GM21825 (cell line): ENCODE data around the gene SH2D7.

Experiments used
- ATAC-seq: cut with Tn5 transposase; IDR thresholded peaks from one replicate; pipeline ENCODE4 v1.9.1; 2021; ENCODE audit warnings: mild to moderate bottlenecking, moderate library complexity; ENCODE audit not compliant: unreplicated experiment

SH2D7 gene

DNA sequence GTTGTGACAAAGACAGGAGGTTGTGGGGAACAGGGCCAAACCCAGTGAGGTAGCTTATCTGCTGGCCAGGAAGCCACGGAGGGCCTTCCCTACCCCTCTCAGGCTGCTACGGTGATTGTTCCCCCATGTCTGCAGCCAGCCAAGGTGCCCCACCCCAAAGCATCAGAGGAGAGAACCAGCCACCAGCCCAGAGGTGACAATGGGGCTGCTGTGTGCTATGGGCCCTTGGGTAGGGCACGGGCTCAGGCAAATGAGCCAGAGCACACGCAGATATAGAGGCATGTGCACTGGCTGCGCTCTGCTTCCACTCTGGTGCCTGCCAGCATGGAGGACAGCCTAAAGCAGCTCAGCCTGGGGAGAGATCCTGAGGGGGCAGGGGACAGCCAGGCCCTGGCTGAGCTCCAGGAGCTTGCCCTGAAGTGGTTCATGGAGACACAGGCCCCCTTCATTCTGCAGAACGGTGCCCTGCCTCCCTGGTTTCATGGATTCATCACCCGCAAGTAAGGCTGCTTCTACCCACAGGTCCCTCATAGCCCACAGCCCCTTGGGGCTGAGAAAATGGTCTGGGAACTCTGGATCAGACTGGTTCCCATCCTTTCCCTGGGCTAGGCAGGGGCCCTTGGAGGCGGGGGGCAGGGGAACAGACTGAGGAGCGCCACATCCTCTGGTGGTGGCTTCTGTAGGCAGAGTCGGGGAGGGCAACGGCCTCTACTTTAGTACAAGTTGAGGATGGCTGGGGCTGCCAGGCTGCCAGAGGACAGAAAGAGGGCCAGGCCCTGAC is at the start of gene SH2D7:
SH2D7 (plus strand) TSS at position 301 of the 781 bp plus-strand sequence; CDS start at position 325, 24 bp downstream.
- no peak for ATAC-seq

DNA sequence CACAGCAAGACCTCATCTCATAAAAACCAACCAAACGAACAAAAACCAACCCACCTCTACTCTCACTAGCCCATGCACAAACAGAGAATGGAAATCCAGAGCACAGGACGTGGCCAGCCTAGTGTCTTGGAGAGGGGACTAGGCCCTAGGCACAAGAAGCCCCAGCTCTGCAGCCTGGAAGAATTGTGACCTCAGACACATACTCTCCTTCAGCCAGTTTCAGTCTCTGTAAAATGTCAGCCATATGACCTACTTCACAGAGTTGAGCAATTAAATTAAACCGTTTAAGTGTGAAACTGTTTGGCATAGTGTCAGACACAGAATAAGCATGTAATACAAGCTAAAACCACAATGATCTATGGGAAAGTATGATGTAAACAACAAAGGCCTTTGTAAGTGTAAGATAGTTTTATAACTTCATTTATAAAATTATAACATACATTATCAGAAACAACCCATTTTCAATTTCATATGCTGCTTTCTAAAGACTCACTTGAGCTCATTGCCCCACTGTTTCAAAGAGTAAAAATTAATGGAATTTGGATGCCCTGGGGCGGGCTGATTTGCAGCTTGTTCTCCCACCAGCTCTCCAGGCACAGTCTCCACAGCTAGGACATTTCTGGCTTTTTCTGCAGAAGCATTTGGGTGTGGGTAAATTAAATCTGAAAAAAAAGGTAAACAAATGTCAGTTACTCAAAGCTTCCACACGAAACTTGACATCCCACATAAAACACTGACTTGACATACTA is 47.8 kb upstream of the SH2D7 start:
- ATAC-seq = no peak

DNA sequence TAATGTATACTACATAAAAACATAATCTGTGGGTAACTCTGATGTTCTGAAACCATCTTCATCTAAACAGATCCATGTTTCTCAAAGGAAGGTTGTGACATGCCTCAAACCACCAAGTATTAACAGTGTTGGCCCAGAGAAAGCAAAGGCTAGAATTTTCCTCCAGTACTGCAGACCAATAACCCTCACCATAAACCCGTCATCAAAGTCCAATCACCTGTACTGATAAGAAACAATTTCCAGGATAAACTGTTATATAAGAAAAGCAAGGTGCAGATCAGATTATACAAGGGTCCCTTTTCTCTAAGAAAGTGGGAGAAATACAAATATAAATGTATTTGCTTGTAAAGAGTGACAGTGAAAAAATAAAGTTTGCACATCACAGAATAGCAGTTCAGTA is 47.2 kb upstream of the SH2D7 start:
- no peak for ATAC-seq

DNA sequence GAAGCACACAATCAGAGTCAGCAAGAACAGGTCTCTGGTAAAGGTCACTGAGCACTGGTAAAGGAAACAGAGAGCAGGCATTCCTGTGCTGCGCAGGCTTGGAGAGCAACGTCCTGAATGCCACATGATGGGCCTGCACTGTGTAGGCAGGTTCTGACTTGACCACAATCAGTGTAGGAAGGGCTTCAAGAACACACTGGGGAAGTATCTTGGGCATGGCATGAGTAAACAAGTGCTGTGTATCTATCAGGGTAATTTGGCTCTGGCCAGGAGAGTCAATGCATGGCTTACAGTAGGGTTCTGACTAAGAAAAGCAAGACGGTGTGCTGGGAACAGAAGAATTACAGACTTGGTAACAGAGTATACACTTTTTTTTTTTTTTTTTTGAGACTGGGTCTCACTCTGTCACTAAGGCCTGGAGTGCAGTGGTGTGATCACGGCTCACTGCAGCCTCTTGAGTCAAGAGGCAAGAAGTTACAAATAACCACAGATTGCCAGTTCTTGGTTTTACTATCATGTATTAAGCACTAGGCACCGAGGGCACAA is 45.5 kb upstream of the SH2D7 start:
- no peak for ATAC-seq

DNA sequence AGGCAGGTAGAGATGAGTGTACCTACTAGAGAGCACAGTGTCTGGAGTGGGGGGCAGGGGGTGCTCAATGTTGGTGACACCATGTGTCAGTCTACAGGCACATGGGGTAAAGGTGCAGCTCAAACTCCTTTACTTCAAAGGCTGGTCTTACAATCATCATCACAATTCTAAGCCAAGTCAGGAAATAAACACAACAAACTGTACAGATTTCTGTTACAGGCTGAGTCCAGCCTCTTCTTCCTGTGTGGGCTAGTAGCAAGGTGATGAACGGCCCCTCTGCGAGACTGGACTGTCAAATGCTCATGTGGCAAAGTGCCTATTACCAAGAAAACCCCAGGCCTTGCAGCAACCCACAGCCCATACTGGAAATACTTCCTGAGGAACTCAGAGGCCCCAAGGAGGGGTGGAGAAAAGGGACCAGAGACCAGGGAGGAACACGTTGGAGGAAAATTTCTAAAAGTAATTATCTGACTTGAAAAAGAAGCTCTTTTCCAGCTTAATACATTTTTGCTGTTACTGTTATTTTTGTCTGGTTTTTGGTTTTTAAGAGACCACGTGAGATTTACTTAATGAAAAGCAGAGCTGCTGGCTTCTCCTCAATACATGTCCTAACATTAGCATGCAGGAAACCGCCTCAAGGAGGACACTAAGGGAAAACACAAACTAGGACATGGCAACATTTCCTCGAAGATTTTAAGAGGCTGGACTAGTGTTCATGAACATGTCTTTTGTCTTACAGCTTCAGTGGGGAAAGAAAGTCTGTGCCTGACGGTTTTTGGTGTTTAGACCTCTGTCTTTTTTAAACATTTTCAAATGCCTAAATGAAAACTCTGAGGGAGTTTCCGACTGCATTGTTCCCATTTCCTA is 44.4 kb upstream of the SH2D7 start:
- no peak for ATAC-seq

DNA sequence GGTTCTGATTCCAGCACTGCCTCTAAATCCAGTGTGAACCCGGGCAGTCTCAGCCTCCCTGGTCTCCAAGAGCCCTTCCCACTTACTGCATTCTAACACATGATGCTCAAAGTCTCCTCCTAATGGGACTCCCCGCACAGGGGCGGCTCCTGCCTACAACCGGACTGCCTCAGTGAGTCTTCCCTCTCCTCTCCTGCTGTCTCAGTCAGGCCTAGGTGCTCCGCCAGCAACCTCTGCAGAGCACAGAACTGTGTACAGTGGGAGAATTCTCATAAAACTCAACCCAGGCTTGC is 43.8 kb upstream of the SH2D7 start:
- no peak for ATAC-seq

DNA sequence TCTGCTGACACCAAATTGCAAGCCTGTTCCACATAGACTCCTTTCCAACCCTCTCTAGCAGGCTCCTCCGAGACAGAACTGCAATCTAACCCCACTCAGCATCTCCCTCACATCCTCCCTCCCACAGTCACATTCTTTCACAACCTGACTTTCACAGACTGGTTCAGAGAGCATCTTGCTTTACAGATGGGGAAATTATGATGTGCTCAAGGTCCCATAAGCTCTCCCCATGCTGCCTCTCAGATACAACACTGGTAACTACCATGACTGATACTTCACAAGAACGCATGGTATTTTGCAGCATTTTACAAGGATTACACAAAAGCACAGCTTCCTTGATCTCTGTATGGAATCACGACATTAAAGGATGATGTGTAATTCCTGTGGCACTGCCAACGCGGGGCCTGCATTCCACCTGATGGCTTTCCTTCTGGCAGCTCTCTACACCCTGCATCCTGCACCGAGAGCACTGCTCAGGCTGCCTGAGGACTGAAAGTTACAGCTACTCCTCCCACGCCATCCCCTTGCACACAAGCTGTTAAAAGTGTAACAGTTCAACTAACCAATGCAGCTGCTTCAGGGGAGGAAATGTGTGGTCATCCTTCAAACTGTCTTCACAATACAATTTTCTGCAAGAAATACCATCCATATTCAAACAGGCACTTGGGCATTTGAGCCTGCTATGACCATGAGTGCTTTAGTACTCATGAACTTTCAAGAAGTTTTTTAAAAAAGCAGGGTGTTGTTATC is 42.5 kb upstream of the SH2D7 start:
- ATAC-seq = peak; percentile 70

DNA sequence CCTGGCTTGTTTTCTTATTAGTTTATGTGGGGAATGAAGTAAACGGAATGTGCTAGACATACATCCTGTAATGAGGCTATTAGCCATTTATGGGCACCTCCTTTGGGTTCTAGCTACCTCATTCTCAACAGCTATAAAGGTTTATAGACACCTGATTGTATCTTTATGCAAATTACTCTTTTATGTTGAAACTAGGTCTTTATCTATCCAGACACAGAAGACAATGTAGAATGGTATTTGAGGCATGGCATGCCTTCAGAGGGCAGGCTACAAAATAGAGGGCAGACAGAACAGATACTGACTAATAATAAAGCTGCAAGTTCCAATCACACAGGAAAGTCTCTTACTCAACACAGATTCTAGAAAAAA is 41.9 kb upstream of the SH2D7 start:
- ATAC-seq = peak; percentile 9

DNA sequence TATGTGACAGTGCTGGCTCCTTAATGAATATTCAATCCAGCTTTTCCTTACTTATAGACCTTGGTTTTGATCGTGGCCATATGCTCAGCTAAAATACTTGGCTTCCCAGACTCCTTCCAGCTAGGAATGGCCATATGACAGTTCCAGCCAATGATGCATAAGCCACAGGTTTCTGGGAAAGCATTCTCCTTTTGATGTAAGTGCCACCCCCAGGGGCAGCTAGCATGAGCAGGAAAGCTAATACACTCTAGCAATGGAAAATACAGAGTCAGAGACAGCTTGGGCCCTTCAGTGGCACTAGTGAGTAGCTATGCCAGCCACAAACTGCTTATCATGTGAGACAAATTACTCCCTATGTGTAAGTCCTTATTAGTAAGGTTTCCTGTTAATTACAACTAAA is 41.5 kb upstream of the SH2D7 start:
- ATAC-seq = no peak

DNA sequence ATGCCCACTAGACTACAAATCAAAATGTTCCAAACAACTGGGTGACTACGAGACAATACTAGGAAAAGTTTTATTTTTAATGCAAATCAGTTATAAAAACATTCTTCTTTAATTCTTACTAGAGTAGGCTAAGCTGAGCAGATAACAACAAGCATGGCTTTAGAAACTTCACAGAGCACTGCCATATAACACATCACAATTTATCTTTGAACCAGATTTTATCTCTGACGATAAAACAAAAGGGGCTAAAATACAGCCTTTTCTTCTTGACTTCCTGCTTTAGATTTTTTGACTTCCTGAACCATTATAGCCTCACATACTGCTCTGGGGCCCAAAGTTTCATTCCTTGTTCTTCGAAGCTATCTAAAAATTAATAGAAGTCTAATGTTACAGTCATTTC is 40.8 kb upstream of the SH2D7 start:
- no peak for ATAC-seq

DNA sequence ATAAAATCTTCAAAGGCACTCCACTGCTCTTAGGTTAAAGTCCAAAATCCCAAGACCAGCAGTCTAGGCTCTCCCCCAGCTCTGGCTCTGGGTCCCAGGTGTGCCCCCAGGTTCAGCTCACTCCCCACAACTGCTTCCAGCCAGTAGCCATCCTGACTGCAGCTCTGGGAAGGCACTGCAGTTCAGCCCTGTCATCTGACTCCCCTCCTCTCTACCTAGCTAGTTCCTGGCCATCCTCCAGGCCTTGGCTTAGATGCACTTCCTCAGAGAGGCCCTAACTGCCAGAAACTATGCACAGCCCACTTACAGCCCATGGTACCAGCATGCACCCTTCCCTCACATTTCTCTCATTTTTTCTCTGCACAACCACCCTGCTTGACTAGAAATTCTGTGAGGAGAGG is 40.4 kb upstream of the SH2D7 start:
- ATAC-seq = no peak

DNA sequence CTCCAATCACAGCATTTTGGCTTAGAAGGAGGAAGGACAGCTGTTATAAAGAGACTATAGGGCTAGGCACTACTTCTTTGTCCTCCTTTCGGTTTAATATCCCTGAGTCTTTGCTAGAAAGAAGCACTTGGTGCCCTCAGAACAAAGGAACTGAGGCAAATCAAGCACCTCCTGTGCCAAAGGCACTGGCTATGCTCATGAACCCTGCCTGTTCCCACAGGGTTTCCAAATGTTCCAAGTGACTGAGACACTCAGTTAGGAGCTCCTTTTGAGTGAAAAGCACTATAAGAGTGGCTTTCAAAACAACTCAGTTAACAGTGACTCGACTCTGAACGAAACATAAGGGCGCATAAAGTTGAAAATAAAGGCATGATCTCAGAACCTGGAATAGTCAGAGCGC is 39.8 kb upstream of the SH2D7 start:
- no peak for ATAC-seq

DNA sequence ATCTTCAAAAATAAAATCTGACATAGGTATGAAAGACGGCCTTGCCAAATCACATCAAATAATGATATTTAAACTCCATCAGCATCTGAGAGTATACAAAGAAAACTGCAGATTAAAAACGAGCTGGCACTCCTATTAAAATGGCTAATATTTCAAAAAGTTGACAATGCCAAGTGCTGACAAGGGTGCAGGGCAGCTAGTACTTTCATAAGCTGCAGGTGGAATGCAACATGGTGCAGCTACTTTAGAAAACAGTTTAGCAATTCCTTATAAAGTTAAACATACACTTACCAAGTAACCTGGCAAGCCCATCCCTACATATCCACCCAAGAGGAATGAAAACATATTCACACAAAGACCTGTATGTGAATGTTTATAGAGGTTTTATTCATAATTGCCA is 37.8 kb upstream of the SH2D7 start:
- ATAC-seq = no peak

DNA sequence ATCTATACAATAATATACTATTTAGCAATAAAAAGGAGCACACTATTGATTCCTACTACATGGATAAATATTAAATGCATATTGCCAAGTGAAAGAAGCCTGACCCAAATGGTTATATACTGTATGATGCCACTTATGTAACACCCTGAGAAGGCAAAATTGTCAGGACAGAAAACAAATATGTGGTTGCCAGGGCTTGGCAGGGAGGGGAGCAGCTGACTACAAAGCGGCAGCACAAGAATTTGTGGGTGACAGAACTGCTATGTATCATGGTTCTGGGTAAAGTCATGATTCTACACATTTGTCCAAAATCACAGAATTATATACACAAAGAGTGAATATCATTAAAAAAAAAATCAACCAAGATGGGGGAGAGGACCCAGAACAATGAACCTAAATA is 37.4 kb upstream of the SH2D7 start:
- no peak for ATAC-seq

DNA sequence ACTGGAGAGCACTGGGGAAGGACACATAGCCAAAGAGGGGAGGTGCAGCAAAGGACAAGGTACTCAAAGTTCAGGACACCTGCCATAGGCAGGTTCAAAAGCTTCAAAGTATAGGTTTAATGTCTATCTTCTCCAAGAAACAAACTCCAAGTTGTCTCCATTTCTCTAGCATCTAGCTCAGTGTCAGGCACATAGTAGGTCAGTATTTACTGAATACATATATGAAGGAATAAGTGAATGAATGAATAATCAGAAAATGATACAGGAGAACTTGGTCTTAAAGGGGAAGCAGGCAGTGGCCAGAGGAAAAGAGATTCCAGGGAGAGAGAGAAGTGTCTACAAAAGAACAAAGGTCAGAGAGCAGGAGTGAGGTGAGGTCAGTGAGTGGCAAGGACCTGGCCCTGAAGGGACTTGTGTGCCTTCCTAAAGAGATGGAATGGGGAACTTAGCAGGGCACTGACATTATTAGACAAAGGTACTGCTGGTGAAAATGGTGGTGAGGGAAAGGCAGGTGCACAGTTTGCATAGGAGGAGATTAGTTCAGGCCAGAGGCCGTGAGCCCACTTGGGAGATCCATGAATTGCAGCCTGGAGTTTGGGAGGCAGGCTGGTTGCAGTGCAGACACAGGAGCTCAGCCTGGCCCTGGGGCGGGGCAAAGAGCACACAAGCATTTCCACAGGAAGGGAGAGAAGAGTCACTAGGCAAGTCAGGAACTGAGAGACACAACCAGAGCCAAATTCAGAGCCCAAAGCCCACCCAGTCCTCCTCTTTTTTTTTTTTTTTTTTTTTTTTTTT is 36.2 kb upstream of the SH2D7 start:
- ATAC-seq = no peak

DNA sequence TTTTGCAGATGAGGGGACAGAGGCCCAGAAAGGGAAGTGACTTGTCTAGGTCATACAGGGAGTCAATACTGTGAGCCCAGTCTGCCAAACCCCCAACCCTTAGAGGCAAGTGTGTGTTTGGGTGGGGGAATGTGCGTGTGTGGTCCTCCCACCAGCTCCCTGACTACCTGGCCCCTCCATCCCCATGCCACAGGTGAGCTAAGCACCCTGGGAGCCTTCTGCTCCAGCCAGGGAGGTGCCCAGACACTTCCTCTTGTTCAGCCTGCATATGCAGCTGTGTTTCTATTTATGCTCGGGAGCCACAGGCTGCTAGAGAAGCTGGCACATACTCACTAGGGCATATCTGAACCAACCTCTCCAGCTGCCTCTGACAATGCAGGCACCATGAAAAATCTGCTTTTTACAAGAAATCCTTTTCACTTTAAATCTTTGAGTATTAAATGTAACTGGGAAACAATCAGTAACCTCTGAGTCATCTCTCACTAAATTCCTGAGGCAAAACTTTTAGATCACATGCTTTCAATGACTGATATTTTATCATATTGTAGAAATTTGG is 35.6 kb upstream of the SH2D7 start:
- no peak for ATAC-seq

DNA sequence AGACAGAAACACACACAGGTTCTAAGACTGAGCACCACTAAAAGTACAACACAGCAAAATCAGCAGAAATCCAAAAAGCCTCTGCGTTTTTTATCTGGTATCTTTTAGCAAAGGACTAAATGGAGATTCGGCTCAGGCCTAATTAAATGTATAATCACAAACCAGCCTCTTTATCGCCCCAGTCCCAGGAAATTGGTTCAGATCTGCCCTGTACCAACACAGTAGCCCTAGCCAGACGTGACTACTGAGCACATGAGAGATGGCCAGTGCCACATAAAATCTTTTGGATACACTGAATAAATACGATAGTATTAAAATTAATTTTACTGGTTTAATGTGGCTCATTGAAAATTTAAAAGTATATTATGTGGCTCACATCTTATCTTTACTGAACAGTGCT is 34.6 kb upstream of the SH2D7 start:
- ATAC-seq = no peak

DNA sequence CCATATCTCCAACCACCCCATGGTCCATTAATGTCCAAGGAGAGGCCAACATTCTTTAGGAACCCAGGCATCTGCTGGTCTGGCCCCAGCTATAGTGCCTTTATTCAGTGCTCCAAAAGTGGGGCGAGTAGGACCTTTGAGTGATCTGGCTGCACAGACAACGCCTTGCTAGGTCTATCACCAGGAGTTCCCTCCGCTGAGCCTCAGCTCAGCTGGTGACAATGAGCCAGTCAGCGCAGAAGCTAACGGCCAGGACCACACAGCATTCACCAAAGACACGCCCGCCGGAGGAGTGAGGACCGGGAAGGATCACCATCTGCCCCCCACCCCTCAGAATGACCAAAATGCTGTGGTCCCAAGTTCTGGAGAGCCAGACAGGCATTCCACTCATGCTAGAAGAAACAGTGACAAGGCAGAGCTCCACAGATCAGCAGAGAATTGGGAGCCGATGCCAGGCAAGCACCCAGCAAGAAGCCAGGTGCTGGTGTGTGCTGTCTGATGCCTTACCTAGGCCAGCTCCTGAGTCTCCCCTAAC is 33.9 kb upstream of the SH2D7 start:
- ATAC-seq = no peak

DNA sequence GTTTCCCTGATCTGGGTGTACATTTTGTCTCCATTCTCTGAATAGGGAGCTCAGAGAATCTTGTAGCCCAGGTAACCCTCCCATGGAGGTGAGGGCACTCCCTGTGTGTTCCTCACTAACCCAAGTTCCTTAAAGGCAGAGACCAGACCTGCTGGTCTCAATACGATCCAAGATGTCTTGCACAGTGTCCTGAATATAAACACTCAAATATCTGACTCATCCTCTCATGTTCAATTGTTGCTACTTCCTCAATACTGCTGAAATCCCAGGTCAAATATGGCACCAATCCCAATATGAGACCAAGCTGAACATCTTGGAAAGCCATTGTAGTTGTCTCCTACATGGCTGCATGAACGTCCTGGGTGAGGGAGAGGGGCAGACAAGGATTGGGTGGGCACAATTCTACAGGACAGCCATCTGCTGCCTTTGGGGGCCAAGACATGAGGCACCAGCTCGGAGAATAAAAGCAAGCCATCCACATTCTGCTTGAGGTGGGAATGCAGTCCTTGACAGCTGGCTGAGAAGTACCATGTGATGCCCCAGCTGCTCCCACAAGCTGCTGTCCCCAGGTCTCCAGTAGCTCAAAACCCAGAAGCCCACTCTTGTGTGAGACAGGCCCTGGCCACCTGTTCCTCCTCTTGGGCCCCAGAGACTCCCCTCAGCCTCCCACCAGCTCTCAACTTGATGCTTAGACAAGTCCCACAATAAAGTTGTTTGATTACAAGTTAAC is 33.1 kb upstream of the SH2D7 start:
- no peak for ATAC-seq
